ENCODE results near the gene VSIG4. TPM values are rescaled to one million over a fixed set of nuclear protein-coding genes. Genes with fewer than 3 reads are reported as not detected.

Gene VSIG4
- polyA plus RNA-seq, 1 experiment, result not detected

- CTCF ChIA-PET, result no interaction called here
Measured at GRCh38 chrX:66005830-66006449, 33.9 kb downstream of the VSIG4 start.

GRCh38 chrX:66004928-66005829 lies 34.7 kb downstream of the VSIG4 start:
- Histone ChIP-seq H3K4me3 (ENCODE audit: low read depth, low read length) (no peak overlapping the region), H3K36me3 (ENCODE audit: control insufficient read depth, insufficient read depth, low read length) (no peaks in the 10 kb centered on the region), H3K27me3 (ENCODE audit: control insufficient read depth, insufficient read depth, low read length) (no peaks in the 10 kb centered on the region)
- no peak for TF ChIP-seq CTCF (IDR thresholded peaks at IDR 0.05; ENCODE audit: insufficient read depth, low read depth, low read length)
- CTCF ChIA-PET, result no interaction called here
- DNase-seq (ENCODE audit: low read depth), result no peak
- POLR2A ChIA-PET, result no interaction called here

More at GRCh38 chrX:66005830-66006449, 33.9 kb downstream of the VSIG4 start:
- Histone ChIP-seq H3K36me3 (ENCODE audit: control insufficient read depth, insufficient read depth, low read length) (no peaks in the 10 kb centered on the region), H3K27me3 (ENCODE audit: control insufficient read depth, insufficient read depth, low read length) (no peaks in the 10 kb centered on the region), H3K4me3 (ENCODE audit: low read depth, low read length) (no peak overlapping the region)
- POLR2A ChIA-PET, result no interaction called here
- no peak for TF ChIP-seq CTCF (IDR thresholded peaks at IDR 0.05; ENCODE audit: insufficient read depth, low read depth, low read length)
- DNase-seq (ENCODE audit: low read depth), result no peak

GRCh38 chrX:66002824-66003680 lies 36.8 kb downstream of the VSIG4 start:
- Histone ChIP-seq H3K4me3 (ENCODE audit: low read depth, low read length) (no peak overlapping the region), H3K36me3 (ENCODE audit: control insufficient read depth, insufficient read depth, low read length) (no peaks in the 10 kb centered on the region), H3K27me3 (ENCODE audit: control insufficient read depth, insufficient read depth, low read length) (no peaks in the 10 kb centered on the region)
- POLR2A ChIA-PET, result no interaction called here
- DNase-seq (ENCODE audit: low read depth), result no peak
- no peak for TF ChIP-seq CTCF (IDR thresholded peaks at IDR 0.05; ENCODE audit: insufficient read depth, low read depth, low read length)
- CTCF ChIA-PET, result no interaction called here

GRCh38 chrX:66001596-66001995 lies 38.3 kb downstream of the VSIG4 start:
- Histone ChIP-seq H3K4me3 (ENCODE audit: low read depth, low read length) (no peak overlapping the region), H3K27me3 (ENCODE audit: control insufficient read depth, insufficient read depth, low read length) (no peaks in the 10 kb centered on the region), H3K36me3 (ENCODE audit: control insufficient read depth, insufficient read depth, low read length) (no peaks in the 10 kb centered on the region)
- DNase-seq (ENCODE audit: low read depth), result no peak
- POLR2A ChIA-PET, result no interaction called here
- no peak for TF ChIP-seq CTCF (IDR thresholded peaks at IDR 0.05; ENCODE audit: insufficient read depth, low read depth, low read length)
- CTCF ChIA-PET, result no interaction called here
